HCT116 (cell line): ENCODE measurements around the gene PPFIA2. TPM values are rescaled to one million over a fixed set of nuclear protein-coding genes. Genes with fewer than 3 reads are reported as not detected.

ENCODE experiments used
- ATAC-seq: fragments of 200-7000 bp; cut with Tn5 transposase; 2 replicates; pipeline ENCODE4 v1.9.1; 2020; ENCODE audit warnings: mild to moderate bottlenecking, moderate library complexity
- BruUV-seq: library from RNA; stranded (reverse); fragments of 400-500 nt; replicated peaks from 2 replicates; lab custom pipeline; 2021; lab: Mats Ljungman, UMichigan
- CTCF ChIA-PET: fragments of 300-600 bp; sonication (Branson Sonifier 250); formaldehyde crosslinking; loops from one replicate; lab custom pipeline; 2021; ENCODE audit warnings: antibody characterized with exemption; lab: Charles Lee
- POLR2A ChIA-PET: fragments of 300-600, 350-600 bp; sonication (Branson Sonifier 250); formaldehyde crosslinking; loops from one replicate; lab custom pipeline; 2021; ENCODE audit warnings: antibody characterized with exemption; lab: Charles Lee
- RAD21 ChIA-PET, 2 experiments: fragments of 300-600 bp; sonication (Branson Sonifier 250); formaldehyde crosslinking; loops; one replicate each; lab custom pipeline; 2023; ENCODE audit warnings: low total read pairs in 2 of 2; ENCODE audit not compliant: uncharacterized antibody in 2 of 2, unreplicated experiment in 2 of 2, low non-redundant PET in 1 of 2; lab: Charles Lee
- DNase-seq: peaks from one replicate; pipeline ENCODE4 v3.0.0-alpha.2; 2010; ENCODE audit warnings: low read depth, low spot score
- H2AFZ ChIP-seq: fragments of 200-600 bp; shearing (Covaris generic), sonication (generic); 2 replicates; pipeline ENCODE4 v1.6.1; 2017; ENCODE audit warnings: low read depth, mixed run types, mixed read lengths, antibody characterized with exemption, low read length; ENCODE audit not compliant: poor library complexity, severe bottlenecking
- H3K27ac ChIP-seq: 2 replicates; pipeline ENCODE4 v1.5.1; 2012; ENCODE audit warnings: low read depth, low read length
- H3K27me3 ChIP-seq: fragments of 200-600 bp; sonication (generic); 2 replicates; pipeline ENCODE4 v1.6.1; 2016; ENCODE audit warnings: mixed run types, low read length, mixed read lengths; ENCODE audit not compliant: insufficient read depth
- H3K36me3 ChIP-seq, 2 experiments: fragments of 200-500 bp in 1 of 2; fragments of 200-600 bp in 1 of 2; sonication (Bioruptor generic) in 1 of 2; sonication (generic) in 1 of 2; 2 replicates each; pipeline versions ENCODE4 v1.5.1 to v1.6.1; 2014 to 2016; ENCODE audit warnings: low read length in 2 of 2, inconsistent platforms in 1 of 2, mixed read lengths in 1 of 2, mixed run types in 1 of 2; ENCODE audit not compliant: insufficient read depth in 2 of 2, control insufficient read depth in 1 of 2
- H3K4me1 ChIP-seq, 2 experiments: fragments of 200-600 bp in 1 of 2; sonication (generic) in 1 of 2; 2 replicates each; pipeline versions ENCODE4 v1.5.1 to v1.6.1; 2012 to 2017; ENCODE audit warnings: low read length in 2 of 2, inconsistent platforms in 1 of 2, mild to moderate bottlenecking in 1 of 2, mixed read lengths in 1 of 2, mixed run types in 1 of 2, moderate library complexity in 1 of 2; ENCODE audit not compliant: insufficient read depth in 2 of 2, control insufficient read depth in 1 of 2
- H3K4me2 ChIP-seq: fragments of 200-600 bp; sonication (generic); 2 replicates; pipeline ENCODE4 v1.6.1; 2017; ENCODE audit warnings: mixed run types, low read length, mixed read lengths
- H3K4me3 ChIP-seq, 2 experiments: fragments of 200-600 bp in 1 of 2; sonication (generic) in 1 of 2; replicated peaks in 1 of 2; 2 replicates each; pipeline ENCODE4 v1.5.1; 2011 to 2016; ENCODE audit warnings: low read length in 2 of 2, control low read depth in 1 of 2, low read depth in 1 of 2, mild to moderate bottlenecking in 1 of 2, mixed read lengths in 1 of 2, mixed run types in 1 of 2
- H3K79me2 ChIP-seq: fragments of 200-600 bp; sonication (generic); 2 replicates; pipeline ENCODE4 v1.6.1; 2017; ENCODE audit warnings: mild to moderate bottlenecking, mixed run types, low read length, moderate library complexity, mixed read lengths; ENCODE audit not compliant: insufficient read depth
- H3K9ac ChIP-seq: fragments of 200-600 bp; sonication (generic); 2 replicates; pipeline ENCODE4 v1.6.1; 2016; ENCODE audit warnings: low read length, mixed read lengths
- H3K9me2 ChIP-seq: fragments of 200-600 bp; sonication (generic), shearing (Covaris generic); 2 replicates; pipeline ENCODE4 v1.6.1; 2017; ENCODE audit warnings: mixed run types, mild to moderate bottlenecking, moderate library complexity; ENCODE audit not compliant: insufficient read depth
- H3K9me3 ChIP-seq, 2 experiments: fragments of 200-500 bp in 1 of 2; fragments of 200-600 bp in 1 of 2; sonication (Bioruptor generic) in 1 of 2; sonication (generic) in 1 of 2; 2 replicates each; pipeline ENCODE4 v1.6.1; 2014 to 2017; ENCODE audit warnings: low read length in 2 of 2, mixed read lengths in 2 of 2, inconsistent platforms in 1 of 2, low read depth in 1 of 2, mild to moderate bottlenecking in 1 of 2, mixed run types in 1 of 2, moderate library complexity in 1 of 2; ENCODE audit not compliant: control insufficient read depth in 1 of 2, insufficient read depth in 1 of 2
- H4K20me1 ChIP-seq: fragments of 200-600 bp; sonication (generic), shearing (Covaris generic); 2 replicates; pipeline ENCODE4 v1.6.1; 2017; ENCODE audit warnings: mixed run types, mild to moderate bottlenecking, moderate library complexity; ENCODE audit not compliant: insufficient read depth
- ATF3 ChIP-seq: IDR thresholded peaks from 2 replicates; pipeline ENCODE4 v1.6.1; 2012
- EGR1 ChIP-seq: IDR thresholded peaks from 2 replicates; pipeline ENCODE4 v1.6.1; 2012; ENCODE audit warnings: low read depth
- TCF7L2 ChIP-seq: IDR thresholded peaks from 2 replicates; pipeline ENCODE4 v1.7.0; 2011; ENCODE audit warnings: borderline replicate concordance, inconsistent platforms; ENCODE audit not compliant: insufficient read depth, insufficient read length; ENCODE audit errors: extremely low read depth
- ZNF274 ChIP-seq: fragments of 200-500 bp; sonication (Bioruptor generic); IDR thresholded peaks from 2 replicates; pipeline ENCODE4 v1.6.1; 2014; ENCODE audit warnings: mild to moderate bottlenecking, low read depth, low read length, inconsistent platforms
- intact Hi-C: fragments of 100-400 bp; cut with micrococcal nuclease; formaldehyde crosslinking; loops from 2 replicates; pipeline ENCODE4 v1.10.0; 2022
- total RNA-seq: library from RNA; stranded (reverse); gene quantifications from one replicate; pipeline ENCODE4 v1.2.1, GENCODE V29; 2021; ENCODE audit not compliant: unreplicated experiment

PPFIA2 gene
- total RNA-seq, 1 experiment from 2014 or later: not detected

GRCh38 chr12:81470923-81471322 is 288.2 kb downstream of the PPFIA2 start:
- RAD21 ChIA-PET: no interaction called here
- DNase-seq (no peak), ATAC-seq (no peak)
- Histone ChIP-seq H3K79me2 (no peaks in the 10 kb centered on the region), H3K9ac (no peak overlapping the region), H3K9me2 (0 out of 2 replicates have a peak, but pooled peaks cover 4% of the 10 kb centered on the region), H3K27me3 (no peaks in the 10 kb centered on the region), H4K20me1 (no peaks in the 10 kb centered on the region), H3K4me2 (no peak overlapping the region), H3K9me3 (no peaks in the 10 kb centered on the region), H3K4me1 (no peaks in the 10 kb centered on the region), H3K4me3 (no peak overlapping the region), H3K27ac (no peak overlapping the region), H3K36me3 (no peaks in the 10 kb centered on the region), H2AFZ (no peak overlapping the region)
- POLR2A ChIA-PET: no interaction called here
- TF ChIP-seq TCF7L2: no peak
- no peak for TF ChIP-seq EGR1
- TF ChIP-seq ZNF274: no peak
- CTCF ChIA-PET: no interaction called here
- intact Hi-C loops: no loop called here
- no TSS peak for BruUV-seq

- no peaks in the 10 kb centered on the region for H3K79me2 ChIP-seq
- H3K9me3 ChIP-seq: no peaks in the 10 kb centered on the region
- H3K27me3 ChIP-seq: no peaks in the 10 kb centered on the region
- no peaks in the 10 kb centered on the region for H3K4me1 ChIP-seq
- no peak overlapping the region for H3K4me3 ChIP-seq
- no peak overlapping the region for H3K9ac ChIP-seq
- intact Hi-C loops: no loop called here
- DNase-seq (no peak), ATAC-seq (no peak)
- H4K20me1 ChIP-seq: no peaks in the 10 kb centered on the region
- no peak for TF ChIP-seq ATF3
- H3K4me2 ChIP-seq: no peak overlapping the region
- H3K9me2 ChIP-seq: 0 out of 2 replicates have a peak, but pooled peaks cover 4% of the 10 kb centered on the region
- H3K36me3 ChIP-seq: no peaks in the 10 kb centered on the region
- ChIA-PET RAD21 (no interaction called here), CTCF (no interaction called here), POLR2A (no interaction called here)
- no TSS peak for BruUV-seq
- no peak overlapping the region for H2AFZ ChIP-seq
- H3K27ac ChIP-seq: no peak overlapping the region
These were observed 290.9 kb downstream of the PPFIA2 start for GRCh38 chr12:81468206-81468605.
